ENCODE results near the gene GSDME.

Gene GSDME

GRCh38 chr7:24762771-24763170 lies 5.5 kb upstream of the GSDME start:
- no peaks in the 10 kb centered on the region for H3K36me3 Mint-ChIP-seq (ENCODE audit: low read depth)
- peaks cover 5% of the 10 kb centered on the region for H3K4me1 Mint-ChIP-seq (ENCODE audit: low read depth)
- no peak overlapping the region for H3K4me3 Mint-ChIP-seq
- H3K27me3 Mint-ChIP-seq, result peaks cover 77% of the 10 kb centered on the region
- H3K9me3 Mint-ChIP-seq, result peaks cover 6% of the 10 kb centered on the region
- DNase-seq, result no peak
- H3K27ac Mint-ChIP-seq, result no peak overlapping the region

GRCh38 chr7:24760968-24761367 lies 3.7 kb upstream of the GSDME start:
- Mint-ChIP-seq H3K36me3 (ENCODE audit: low read depth) (no peaks in the 10 kb centered on the region), H3K4me3 (no peak overlapping the region)

GRCh38 chr7:24756545-24757352 lies 515 bp downstream of the GSDME start:
- H3K27me3 Mint-ChIP-seq, result peaks cover 65% of the 10 kb centered on the region
- H3K4me1 Mint-ChIP-seq (ENCODE audit: low read depth), result peaks cover 35% of the 10 kb centered on the region
- peak overlapping the region; percentile 73 for H3K27ac Mint-ChIP-seq
- H3K4me3 Mint-ChIP-seq, result peak overlapping the region; percentile 80
- no peaks in the 10 kb centered on the region for H3K36me3 Mint-ChIP-seq (ENCODE audit: low read depth)
- DNase-seq, result peak; percentile 61
- H3K9me3 Mint-ChIP-seq, result peaks cover 8% of the 10 kb centered on the region

More at GRCh38 chr7:24760968-24761367, 3.7 kb upstream of the GSDME start:
- Mint-ChIP-seq H3K27me3 (peaks cover 76% of the 10 kb centered on the region), H3K4me1 (ENCODE audit: low read depth) (peaks cover 15% of the 10 kb centered on the region), H3K27ac (no peak overlapping the region), H3K9me3 (peaks cover 6% of the 10 kb centered on the region)
- DNase-seq, result no peak

GRCh38 chr7:24755541-24756407 lies 1.5 kb downstream of the GSDME start:
- H3K4me1 Mint-ChIP-seq (ENCODE audit: low read depth), result peaks cover 35% of the 10 kb centered on the region
- H3K36me3 Mint-ChIP-seq (ENCODE audit: low read depth), result no peaks in the 10 kb centered on the region
- peak; percentile 58 for DNase-seq
- peaks cover 3% of the 10 kb centered on the region for H3K9me3 Mint-ChIP-seq
- peaks cover 60% of the 10 kb centered on the region for H3K27me3 Mint-ChIP-seq
- H3K27ac Mint-ChIP-seq, result peak overlapping the region; percentile 73
- peak overlapping the region; percentile 80 for H3K4me3 Mint-ChIP-seq

GRCh38 chr7:24754906-24755506 lies 2.3 kb downstream of the GSDME start:
- H3K27me3 Mint-ChIP-seq, result peaks cover 54% of the 10 kb centered on the region
- H3K4me3 Mint-ChIP-seq, result peak overlapping the region; percentile 80
- H3K36me3 Mint-ChIP-seq (ENCODE audit: low read depth), result no peaks in the 10 kb centered on the region
- H3K9me3 Mint-ChIP-seq, result peaks cover 3% of the 10 kb centered on the region
- DNase-seq, result no peak
- peak overlapping the region; percentile 73 for H3K27ac Mint-ChIP-seq
- peaks cover 35% of the 10 kb centered on the region for H3K4me1 Mint-ChIP-seq (ENCODE audit: low read depth)

- no peak overlapping the region for H3K4me3 Mint-ChIP-seq
Observed at GRCh38 chr7:24752073-24752800, 5.0 kb downstream of the GSDME start.

GRCh38 chr7:24751484-24751883 lies 5.8 kb downstream of the GSDME start:
- no peak overlapping the region for H3K4me3 Mint-ChIP-seq
- H3K27me3 Mint-ChIP-seq, result peaks cover 46% of the 10 kb centered on the region
- H3K36me3 Mint-ChIP-seq (ENCODE audit: low read depth), result no peaks in the 10 kb centered on the region
- DNase-seq, result no peak
- H3K27ac Mint-ChIP-seq, result no peak overlapping the region
- peaks cover 25% of the 10 kb centered on the region for H3K4me1 Mint-ChIP-seq (ENCODE audit: low read depth)
- H3K9me3 Mint-ChIP-seq, result peaks cover 3% of the 10 kb centered on the region

More at GRCh38 chr7:24752073-24752800, 5.0 kb downstream of the GSDME start:
- H3K4me1 Mint-ChIP-seq (ENCODE audit: low read depth), result peaks cover 28% of the 10 kb centered on the region
- no peak for DNase-seq
- H3K9me3 Mint-ChIP-seq, result peaks cover 3% of the 10 kb centered on the region
- no peak overlapping the region for H3K27ac Mint-ChIP-seq
- no peaks in the 10 kb centered on the region for H3K36me3 Mint-ChIP-seq (ENCODE audit: low read depth)
- peaks cover 43% of the 10 kb centered on the region for H3K27me3 Mint-ChIP-seq

GRCh38 chr7:24750441-24751055 lies 6.7 kb downstream of the GSDME start:
- H3K36me3 Mint-ChIP-seq (ENCODE audit: low read depth), result no peaks in the 10 kb centered on the region
- H3K4me3 Mint-ChIP-seq, result no peak overlapping the region

GRCh38 chr7:24748521-24748920 lies 8.7 kb downstream of the GSDME start:
- no peak overlapping the region for H3K27ac Mint-ChIP-seq
- H3K9me3 Mint-ChIP-seq, result no peaks in the 10 kb centered on the region
- no peaks in the 10 kb centered on the region for H3K36me3 Mint-ChIP-seq (ENCODE audit: low read depth)
- no peak for DNase-seq
- H3K4me3 Mint-ChIP-seq, result no peak overlapping the region
- peaks cover 41% of the 10 kb centered on the region for H3K27me3 Mint-ChIP-seq
- no peaks in the 10 kb centered on the region for H3K4me1 Mint-ChIP-seq (ENCODE audit: low read depth)

More at GRCh38 chr7:24750441-24751055, 6.7 kb downstream of the GSDME start:
- Mint-ChIP-seq H3K4me1 (ENCODE audit: low read depth) (peaks cover 16% of the 10 kb centered on the region), H3K27ac (no peak overlapping the region), H3K27me3 (peaks cover 46% of the 10 kb centered on the region), H3K9me3 (peaks cover 3% of the 10 kb centered on the region)
- DNase-seq, result no peak

GRCh38 chr7:24745355-24745754 lies 11.9 kb downstream of the GSDME start:
- no peak overlapping the region for H3K4me3 Mint-ChIP-seq

GRCh38 chr7:24743471-24743870 lies 13.8 kb downstream of the GSDME start:
- no peaks in the 10 kb centered on the region for H3K4me1 Mint-ChIP-seq (ENCODE audit: low read depth)
- peaks cover 6% of the 10 kb centered on the region for H3K9me3 Mint-ChIP-seq
- H3K27me3 Mint-ChIP-seq, result peaks cover 21% of the 10 kb centered on the region
- H3K36me3 Mint-ChIP-seq (ENCODE audit: low read depth), result no peaks in the 10 kb centered on the region
- no peak overlapping the region for H3K4me3 Mint-ChIP-seq
- no peak for DNase-seq
- H3K27ac Mint-ChIP-seq, result no peak overlapping the region

More at GRCh38 chr7:24745355-24745754, 11.9 kb downstream of the GSDME start:
- no peaks in the 10 kb centered on the region for H3K9me3 Mint-ChIP-seq
- no peak for DNase-seq
- H3K27me3 Mint-ChIP-seq, result peaks cover 24% of the 10 kb centered on the region
- no peak overlapping the region for H3K27ac Mint-ChIP-seq
- no peaks in the 10 kb centered on the region for H3K36me3 Mint-ChIP-seq (ENCODE audit: low read depth)
- no peaks in the 10 kb centered on the region for H3K4me1 Mint-ChIP-seq (ENCODE audit: low read depth)

GRCh38 chr7:24742506-24743162 lies 14.6 kb downstream of the GSDME start:
- Mint-ChIP-seq H3K27ac (no peak overlapping the region), H3K9me3 (peaks cover 9% of the 10 kb centered on the region), H3K4me1 (ENCODE audit: low read depth) (no peaks in the 10 kb centered on the region), H3K27me3 (peaks cover 22% of the 10 kb centered on the region), H3K36me3 (ENCODE audit: low read depth) (no peaks in the 10 kb centered on the region), H3K4me3 (no peak overlapping the region)
- DNase-seq, result no peak
